ENCODE results near the gene OAS3.

Gene OAS3

DNA sequence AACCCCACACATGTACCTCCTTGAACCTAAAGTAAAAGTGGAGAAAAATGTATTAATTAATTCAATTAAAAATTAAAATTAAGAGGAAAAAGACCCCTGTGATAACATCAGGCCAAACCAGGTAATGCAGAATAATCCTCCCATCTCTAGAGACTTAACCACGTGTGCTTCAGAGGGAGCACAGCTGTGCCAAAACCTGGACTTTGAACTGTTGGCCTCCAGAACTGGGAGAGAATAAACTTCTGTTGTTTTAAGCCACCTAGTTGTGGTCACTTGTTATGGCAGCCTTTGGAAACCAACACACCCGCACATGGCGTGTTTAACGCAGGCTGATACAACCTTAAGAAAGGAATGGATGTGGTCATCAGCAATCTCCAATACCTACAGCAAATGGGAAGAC is 63.9 kb downstream of the OAS3 start:
- no peak for TF ChIP-seq CTCF (IDR thresholded peaks at IDR 0.05; ENCODE audit: insufficient read depth, low read length, missing control alignments)
- CTCF ChIA-PET: no interaction called here
- no peak for DNase-seq (ENCODE audit: low read depth, low spot score)
- H3K4me3 ChIP-seq (ENCODE audit: low read depth, low read length): no peak overlapping the region
- POLR2A ChIA-PET: no interaction called here

GRCh38 chr12:113002676-113003075 is 64.4 kb downstream of the OAS3 start:
- POLR2A ChIA-PET: no interaction called here
- no peak overlapping the region for H3K4me3 ChIP-seq (ENCODE audit: low read depth, low read length)
- no peak for DNase-seq (ENCODE audit: low read depth, low spot score)
- TF ChIP-seq CTCF (IDR thresholded peaks at IDR 0.05; ENCODE audit: insufficient read depth, low read length, missing control alignments): no peak
- CTCF ChIA-PET: interaction anchor here (1.1 kb wide), 1 partner anchor 10 kb away, joined by 3 read pairs; no protein-coding TSS in a partner anchor

GRCh38 chr12:113003636-113004035 is 65.4 kb downstream of the OAS3 start:
- no peak overlapping the region for H3K4me3 ChIP-seq (ENCODE audit: low read depth, low read length)
- POLR2A ChIA-PET: no interaction called here
- CTCF ChIA-PET: interaction anchor here (1.1 to 1.6 kb wide), 3 partner anchors 11 to 29 kb away, joined by 3 to 6 read pairs (median 4); no protein-coding TSS in a partner anchor
- no peak for TF ChIP-seq CTCF (IDR thresholded peaks at IDR 0.05; ENCODE audit: insufficient read depth, low read length, missing control alignments)
- DNase-seq (ENCODE audit: low read depth, low spot score): no peak

DNA sequence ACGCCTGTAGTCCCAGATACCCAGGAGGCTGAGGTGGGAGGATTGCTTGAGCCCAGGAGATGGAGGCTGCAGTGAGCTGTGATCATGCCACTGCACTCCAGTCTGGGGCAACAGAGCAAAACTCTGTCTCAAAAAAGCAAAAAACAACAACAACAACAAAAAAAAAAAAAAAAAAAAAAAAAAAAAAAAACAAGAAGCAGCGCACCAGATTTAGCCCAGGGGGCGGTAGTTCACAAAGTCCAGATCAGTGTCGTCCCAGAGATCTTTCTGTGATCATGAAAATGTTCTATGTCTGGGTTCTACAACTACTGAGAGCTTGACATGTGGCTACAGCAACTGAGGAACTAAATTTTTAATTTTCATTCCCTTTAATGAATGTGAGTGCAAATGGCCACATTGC is 67.5 kb downstream of the OAS3 start:
- POLR2A ChIA-PET: no interaction called here
- no peak for TF ChIP-seq CTCF (IDR thresholded peaks at IDR 0.05; ENCODE audit: insufficient read depth, low read length, missing control alignments)

DNA sequence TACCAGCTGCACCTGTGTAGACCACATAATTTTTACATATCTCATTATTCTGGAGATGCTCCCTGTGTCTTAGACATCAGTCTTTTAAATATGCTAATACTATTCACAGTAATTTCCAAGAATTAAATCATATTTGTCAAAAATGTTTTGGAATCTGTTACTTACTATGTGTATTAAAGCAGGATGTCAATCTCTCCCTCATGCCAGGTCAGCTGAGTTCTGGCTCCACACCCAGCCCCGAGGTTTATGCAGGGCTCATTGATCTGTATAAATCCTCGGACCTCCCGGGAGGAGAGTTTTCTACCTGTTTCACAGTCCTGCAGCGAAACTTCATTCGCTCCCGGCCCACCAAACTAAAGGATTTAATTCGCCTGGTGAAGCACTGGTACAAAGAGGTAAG is 67.9 kb downstream of the OAS3 start:
- DNase-seq (ENCODE audit: low read depth, low spot score): no peak
- POLR2A ChIA-PET: no interaction called here
- no peak overlapping the region for H3K4me3 ChIP-seq (ENCODE audit: low read depth, low read length)
- TF ChIP-seq CTCF (IDR thresholded peaks at IDR 0.05; ENCODE audit: insufficient read depth, low read length, missing control alignments): no peak
- CTCF ChIA-PET: interaction anchor here (1.1 to 1.6 kb wide), 2 partner anchors 14 to 26 kb away, joined by 4 read pairs; no protein-coding TSS in a partner anchor

More for the DNA sequence above, 67.5 kb downstream of the OAS3 start:
- DNase-seq (ENCODE audit: low read depth, low spot score): no peak
- CTCF ChIA-PET: interaction anchor here (1.1 to 1.6 kb wide), 2 partner anchors 13 to 27 kb away, joined by 4 read pairs; no protein-coding TSS in a partner anchor
- no peak overlapping the region for H3K4me3 ChIP-seq (ENCODE audit: low read depth, low read length)

GRCh38 chr12:113006641-113007040 is 68.4 kb downstream of the OAS3 start:
- CTCF ChIA-PET: interaction anchor here (1.1 to 2.3 kb wide), 4 partner anchors 8 to 26 kb away, joined by 4 to 19 read pairs (median 4); no protein-coding TSS in a partner anchor

More at GRCh38 chr12:113006641-113007040, 68.4 kb downstream of the OAS3 start:
- DNase-seq (ENCODE audit: low read depth, low spot score): no peak
- TF ChIP-seq CTCF (IDR thresholded peaks at IDR 0.05; ENCODE audit: insufficient read depth, low read length, missing control alignments): no peak
- POLR2A ChIA-PET: interaction anchor here (0.6 kb wide), 1 partner anchor 178 kb away, joined by 5 read pairs; the partner anchor contains the start of gene DDX54
- H3K4me3 ChIP-seq (ENCODE audit: low read depth, low read length): no peak overlapping the region
